ENCODE measurements around the gene ZNF507.
"Not testable (repeated sequence)": the region's sequence is repeated elsewhere in the genome, so short reads cannot be mapped to it uniquely, and the experiment has no call there.

The ZNF507 gene

DNA sequence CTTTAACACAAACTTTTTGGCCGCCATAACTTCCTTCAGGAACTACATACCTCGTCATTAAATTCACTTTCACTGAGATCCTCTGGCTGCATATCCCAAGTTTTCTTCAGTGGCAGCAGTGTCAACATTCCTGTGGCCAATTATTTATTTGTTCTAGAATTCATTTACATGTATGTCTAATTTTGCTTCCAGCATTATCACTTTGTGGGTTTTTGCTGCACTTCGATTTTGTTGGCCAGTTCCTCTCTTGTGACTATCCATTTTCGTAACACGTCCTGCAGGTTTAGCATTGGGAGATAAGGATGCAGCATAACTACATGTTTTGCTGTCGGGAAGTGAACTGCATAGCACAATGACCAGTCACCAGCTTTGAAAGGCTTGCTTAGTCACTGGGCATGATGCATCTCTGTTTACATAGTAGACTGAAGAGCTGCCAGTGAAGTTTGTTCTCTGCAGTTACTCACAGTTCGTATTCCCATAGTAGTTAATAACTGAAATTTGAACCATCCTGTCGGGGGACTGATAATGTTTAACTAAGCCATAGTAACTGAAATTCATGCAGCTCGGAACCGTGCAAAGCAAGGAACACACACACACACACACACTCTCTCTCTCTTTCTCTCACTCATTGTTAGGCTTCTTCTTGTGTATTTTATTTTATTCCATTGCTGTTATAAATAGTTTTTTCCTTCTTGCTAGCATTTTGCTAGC is 28.3 kb downstream of the ZNF507 start:
- Histone ChIP-seq H3K4me1 (ENCODE audit: control insufficient read depth in 2 of 2, insufficient read depth in 1 of 2, low read depth in 1 of 2, low read length in 2 of 2) (no peaks in the 10 kb centered on the region), H3K27me3 (ENCODE audit: control insufficient read depth in 3 of 3, insufficient read depth in 3 of 3, low read depth in 1 of 3, low read length in 3 of 3) (no peaks in the 10 kb centered on the region), H3K36me3 (replicated peaks in 1 of 2; ENCODE audit: control insufficient read depth in 2 of 2, insufficient read depth in 2 of 2, low read length in 2 of 2) (peaks cover 25 to 84% of the 10 kb centered on the region in 2 donors), H2AK5ac (ENCODE audit: low read depth, low read length) (no peak overlapping the region), H2BK120ac (ENCODE audit: low read depth, low read length) (no peak overlapping the region), H3K9ac (ENCODE audit: low read depth, low read length, poor library complexity) (no peak overlapping the region), H4K8ac (ENCODE audit: low read depth, low read length) (no peak overlapping the region), H3K27ac (replicated peaks; ENCODE audit: low read length) (no peak overlapping the region), H3K9me3 (replicated peaks in 1 of 2; ENCODE audit: control insufficient read depth in 2 of 2, insufficient read depth in 1 of 2, low read depth in 1 of 2, low read length in 2 of 2) (peaks cover 6 to 7% of the 10 kb centered on the region in 2 donors), H2BK5ac (ENCODE audit: low read length) (no peak overlapping the region), H2BK15ac (ENCODE audit: low read length) (no peak overlapping the region), H3K4me3 (ENCODE audit: low read length in 2 of 2) (no peak overlapping the region), H3K79me1 (ENCODE audit: low read depth, low read length) (peaks cover 4% of the 10 kb centered on the region), H3K23ac (ENCODE audit: low read depth, low read length, poor library complexity) (no peak overlapping the region), H2AFZ (ENCODE audit: low read length) (no peak overlapping the region), H2BK12ac (ENCODE audit: low read length) (no peak overlapping the region), H3K18ac (ENCODE audit: low read length) (no peak overlapping the region), H3K14ac (ENCODE audit: low read length) (no peak overlapping the region), H3K4me2 (ENCODE audit: insufficient read depth, low read length, poor library complexity, severe bottlenecking) (no peak overlapping the region), H4K91ac (ENCODE audit: low read depth, low read length, poor library complexity) (no peak overlapping the region), H3K4ac (ENCODE audit: low read length) (no peak overlapping the region)
- no CpG with 5 or more reads among the region's 10 CpGs for WGBS, 2 donors (ENCODE audit: extremely low coverage in 2 of 2, insufficient read length in 2 of 2, insufficient replicate concordance in 1 of 2)
- no peak for DNase-seq (ENCODE audit: low spot score)

- H3K14ac ChIP-seq (ENCODE audit: low read length); H4K8ac ChIP-seq (ENCODE audit: low read depth, low read length); H3K27ac ChIP-seq (replicated peaks; ENCODE audit: low read length); H3K4me1 ChIP-seq (ENCODE audit: control insufficient read depth in 2 of 2, insufficient read depth in 1 of 2, low read depth in 1 of 2, low read length in 2 of 2); DNase-seq (ENCODE audit: low spot score); H4K91ac ChIP-seq (ENCODE audit: low read depth, low read length, poor library complexity); H3K4me3 ChIP-seq (ENCODE audit: low read length in 2 of 2); H2BK12ac ChIP-seq (ENCODE audit: low read length); H2BK5ac ChIP-seq (ENCODE audit: low read length); H2BK15ac ChIP-seq (ENCODE audit: low read length); H3K9me3 ChIP-seq (replicated peaks in 1 of 2; ENCODE audit: control insufficient read depth in 2 of 2, insufficient read depth in 1 of 2, low read depth in 1 of 2, low read length in 2 of 2); H2AFZ ChIP-seq (ENCODE audit: low read length); H2BK120ac ChIP-seq (ENCODE audit: low read depth, low read length); H3K79me1 ChIP-seq (ENCODE audit: low read depth, low read length); H3K23ac ChIP-seq (ENCODE audit: low read depth, low read length, poor library complexity); H3K4ac ChIP-seq (ENCODE audit: low read length); H3K27me3 ChIP-seq (ENCODE audit: control insufficient read depth in 3 of 3, insufficient read depth in 3 of 3, low read depth in 1 of 3, low read length in 3 of 3); H2AK5ac ChIP-seq (ENCODE audit: low read depth, low read length); H3K18ac ChIP-seq (ENCODE audit: low read length); H3K9ac ChIP-seq (ENCODE audit: low read depth, low read length, poor library complexity); H3K4me2 ChIP-seq (ENCODE audit: insufficient read depth, low read length, poor library complexity, severe bottlenecking): not testable (repeated sequence)
- no CpG with 5 or more reads among the region's 3 CpGs for WGBS, 2 donors (ENCODE audit: extremely low coverage in 2 of 2, insufficient read length in 2 of 2, insufficient replicate concordance in 1 of 2)
- peaks cover 27 to 83% of the 10 kb centered on the region in 2 donors for H3K36me3 ChIP-seq (replicated peaks in 1 of 2; ENCODE audit: control insufficient read depth in 2 of 2, insufficient read depth in 2 of 2, low read length in 2 of 2)
Measured at GRCh38 chr19:32374362-32374761, 29.0 kb downstream of the ZNF507 start.

GRCh38 chr19:32377088-32377487 is 31.7 kb downstream of the ZNF507 start:
- not testable (repeated sequence) for H3K4ac ChIP-seq (ENCODE audit: low read length); H4K91ac ChIP-seq (ENCODE audit: low read depth, low read length, poor library complexity); H2AK5ac ChIP-seq (ENCODE audit: low read depth, low read length); H3K4me3 ChIP-seq (ENCODE audit: low read length in 2 of 2); H3K18ac ChIP-seq (ENCODE audit: low read length); H3K27me3 ChIP-seq (ENCODE audit: control insufficient read depth in 3 of 3, insufficient read depth in 3 of 3, low read depth in 1 of 3, low read length in 3 of 3); H3K9me3 ChIP-seq (replicated peaks in 1 of 2; ENCODE audit: control insufficient read depth in 2 of 2, insufficient read depth in 1 of 2, low read depth in 1 of 2, low read length in 2 of 2); H3K23ac ChIP-seq (ENCODE audit: low read depth, low read length, poor library complexity); H3K79me1 ChIP-seq (ENCODE audit: low read depth, low read length); H2BK120ac ChIP-seq (ENCODE audit: low read depth, low read length); H2BK12ac ChIP-seq (ENCODE audit: low read length); H2BK5ac ChIP-seq (ENCODE audit: low read length); H3K27ac ChIP-seq (replicated peaks; ENCODE audit: low read length); H2BK15ac ChIP-seq (ENCODE audit: low read length); H3K4me1 ChIP-seq (ENCODE audit: control insufficient read depth in 2 of 2, insufficient read depth in 1 of 2, low read depth in 1 of 2, low read length in 2 of 2); H3K9ac ChIP-seq (ENCODE audit: low read depth, low read length, poor library complexity); H3K4me2 ChIP-seq (ENCODE audit: insufficient read depth, low read length, poor library complexity, severe bottlenecking); DNase-seq (ENCODE audit: low spot score); H4K8ac ChIP-seq (ENCODE audit: low read depth, low read length); H2AFZ ChIP-seq (ENCODE audit: low read length); H3K14ac ChIP-seq (ENCODE audit: low read length)
- peaks cover 25 to 86% of the 10 kb centered on the region in 2 donors for H3K36me3 ChIP-seq (replicated peaks in 1 of 2; ENCODE audit: control insufficient read depth in 2 of 2, insufficient read depth in 2 of 2, low read length in 2 of 2)
- no CpG with 5 or more reads among the region's 9 CpGs for WGBS, 2 donors (ENCODE audit: extremely low coverage in 2 of 2, insufficient read length in 2 of 2, insufficient replicate concordance in 1 of 2)

GRCh38 chr19:32380269-32380668 is 34.9 kb downstream of the ZNF507 start:
- Histone ChIP-seq H3K4me3 (ENCODE audit: low read length in 2 of 2) (no peak overlapping the region), H3K18ac (ENCODE audit: low read length) (no peak overlapping the region), H3K27me3 (ENCODE audit: control insufficient read depth in 3 of 3, insufficient read depth in 3 of 3, low read depth in 1 of 3, low read length in 3 of 3) (no peaks in the 10 kb centered on the region), H4K8ac (ENCODE audit: low read depth, low read length) (no peak overlapping the region), H2AK5ac (ENCODE audit: low read depth, low read length) (no peak overlapping the region), H3K14ac (ENCODE audit: low read length) (no peak overlapping the region), H4K91ac (ENCODE audit: low read depth, low read length, poor library complexity) (no peak overlapping the region), H3K4ac (ENCODE audit: low read length) (no peak overlapping the region), H2BK15ac (ENCODE audit: low read length) (no peak overlapping the region), H3K36me3 (replicated peaks in 1 of 2; ENCODE audit: control insufficient read depth in 2 of 2, insufficient read depth in 2 of 2, low read length in 2 of 2) (peaks cover 15 to 88% of the 10 kb centered on the region in 2 donors), H3K9me3 (replicated peaks in 1 of 2; ENCODE audit: control insufficient read depth in 2 of 2, insufficient read depth in 1 of 2, low read depth in 1 of 2, low read length in 2 of 2) (no peaks in the 10 kb centered on the region), H3K4me2 (ENCODE audit: insufficient read depth, low read length, poor library complexity, severe bottlenecking) (no peak overlapping the region), H3K79me1 (ENCODE audit: low read depth, low read length) (no peaks in the 10 kb centered on the region), H3K27ac (replicated peaks; ENCODE audit: low read length) (no peak overlapping the region), H2AFZ (ENCODE audit: low read length) (no peak overlapping the region), H3K9ac (ENCODE audit: low read depth, low read length, poor library complexity) (no peak overlapping the region), H2BK120ac (ENCODE audit: low read depth, low read length) (no peak overlapping the region), H3K4me1 (ENCODE audit: control insufficient read depth in 2 of 2, insufficient read depth in 1 of 2, low read depth in 1 of 2, low read length in 2 of 2) (no peaks in the 10 kb centered on the region), H2BK12ac (ENCODE audit: low read length) (no peak overlapping the region), H2BK5ac (ENCODE audit: low read length) (no peak overlapping the region), H3K23ac (ENCODE audit: low read depth, low read length, poor library complexity) (no peak overlapping the region)
- no CpG with 5 or more reads among the region's 3 CpGs for WGBS, 2 donors (ENCODE audit: extremely low coverage in 2 of 2, insufficient read length in 2 of 2, insufficient replicate concordance in 1 of 2)
- DNase-seq (ENCODE audit: low spot score), result no peak

All from neuronal stem cell (in vitro differentiated cells).